SK-N-SH (cell line): ENCODE measurements around the gene MAML3. TPM values are rescaled to one million over a fixed set of nuclear protein-coding genes. Genes with fewer than 3 reads are reported as not detected.

Experiments
- CTCF ChIA-PET: fragments of 300-600, 350-600 bp; formaldehyde crosslinking; extraction: SDS; loops from one replicate; lab custom pipeline; 2021; lab: Yijun Ruan, JAX
- POLR2A ChIA-PET: fragments of 350-600 bp; sonication (Branson Sonifier 250); formaldehyde crosslinking; extraction: SDS; loops from one replicate; lab custom pipeline; 2020; ENCODE audit warnings: antibody characterized with exemption, inconsistent platforms; lab: Yijun Ruan, JAX
- DNase-seq: peaks from one replicate; pipeline ENCODE4 v3.0.0; 2012
- H2AFZ ChIP-seq: fragments of 200-600 bp; sonication (generic); 2 replicates; pipeline ENCODE4 v1.8.1; 2016; ENCODE audit warnings: antibody characterized with exemption, mild to moderate bottlenecking, low read depth
- H3F3A ChIP-seq: fragments of 200-600 bp; sonication (generic); replicated peaks from 2 replicates; pipeline ENCODE3; 2016; ENCODE audit warnings: antibody characterized with exemption, mild to moderate bottlenecking; ENCODE audit not compliant: insufficient read depth
- H3K27ac ChIP-seq, 2 experiments: fragments of 200-500 bp in 1 of 2; fragments of 200-600 bp in 1 of 2; sonication (Bioruptor generic) in 1 of 2; sonication (generic), shearing (Covaris generic) in 1 of 2; 2 replicates each; pipeline versions ENCODE4 v1.5.1 to v1.6.1; 2014 to 2016; ENCODE audit warnings: low read depth in 2 of 2, inconsistent platforms in 1 of 2, low read length in 1 of 2, mild to moderate bottlenecking in 1 of 2, mixed read lengths in 1 of 2
- H3K27me3 ChIP-seq: fragments of 200-600 bp; sonication (generic), shearing (Covaris generic); 2 replicates; pipeline ENCODE4 v1.6.1; 2016; ENCODE audit warnings: mixed run types; ENCODE audit not compliant: insufficient read depth
- H3K36me3 ChIP-seq, 2 experiments: fragments of 200-500 bp in 1 of 2; fragments of 200-600 bp in 1 of 2; sonication (Bioruptor generic) in 1 of 2; sonication (generic) in 1 of 2; replicated peaks in 1 of 2; 2 replicates each; pipeline versions ENCODE3 to v1.5.1; 2014 to 2016; ENCODE audit warnings: low read length in 1 of 2, mild to moderate bottlenecking in 1 of 2; ENCODE audit not compliant: insufficient read depth in 2 of 2, control insufficient read depth in 1 of 2
- H3K4me1 ChIP-seq, 2 experiments: fragments of 200-500 bp in 1 of 2; fragments of 200-600 bp in 1 of 2; sonication (Bioruptor generic) in 1 of 2; sonication (generic), shearing (Covaris generic) in 1 of 2; 2 replicates each; pipeline versions ENCODE4 v1.5.1 to v1.6.1; 2014 to 2016; ENCODE audit warnings: low read depth in 1 of 2, low read length in 1 of 2, mixed run types in 1 of 2; ENCODE audit not compliant: insufficient read depth in 2 of 2, control insufficient read depth in 1 of 2
- H3K4me2 ChIP-seq: fragments of 200-600 bp; sonication (generic), shearing (Covaris generic); 2 replicates; pipeline ENCODE4 v1.6.1; 2017; ENCODE audit warnings: mixed run types
- H3K4me3 ChIP-seq, 2 experiments: fragments of 200-500 bp in 1 of 2; fragments of 200-600 bp in 1 of 2; sonication (Bioruptor generic) in 1 of 2; sonication (generic), shearing (Covaris generic) in 1 of 2; 2 replicates each; pipeline versions ENCODE4 v1.5.1 to v1.8.1; 2014 to 2016; ENCODE audit warnings: low read depth in 2 of 2, inconsistent platforms in 1 of 2, low read length in 1 of 2, mild to moderate bottlenecking in 1 of 2, mixed read lengths in 1 of 2, moderate library complexity in 1 of 2
- H3K79me2 ChIP-seq: fragments of 200-600 bp; sonication (generic); 2 replicates; pipeline ENCODE4 v1.8.1; 2017; ENCODE audit warnings: mild to moderate bottlenecking; ENCODE audit not compliant: insufficient read depth
- H3K9ac ChIP-seq: fragments of 200-600 bp; sonication (generic); 2 replicates; pipeline ENCODE4 v1.6.1; 2017; ENCODE audit warnings: mixed run types
- H3K9me2 ChIP-seq: fragments of 200-600 bp; sonication (generic); 2 replicates; pipeline ENCODE4 v1.6.1; 2017; ENCODE audit warnings: mixed run types
- H3K9me3 ChIP-seq: fragments of 200-600 bp; sonication (generic); 2 replicates; pipeline ENCODE4 v1.6.1; 2017; ENCODE audit warnings: mixed run types, mild to moderate bottlenecking, moderate library complexity
- H4K20me1 ChIP-seq: fragments of 200-600 bp; sonication (generic); 2 replicates; pipeline ENCODE4 v1.6.1; 2017; ENCODE audit warnings: mild to moderate bottlenecking, mixed run types; ENCODE audit not compliant: insufficient read depth
- CHD2 ChIP-seq: fragments of 150-350 bp; IDR thresholded peaks from 2 replicates; pipeline ENCODE4 v1.6.1; 2018; ENCODE audit warnings: low read length; ENCODE audit not compliant: partially characterized antibody
- ELF1 ChIP-seq: IDR thresholded peaks from 2 replicates; pipeline ENCODE4 v1.4.0; 2012
- EP300 ChIP-seq, 2 experiments: IDR thresholded peaks; 2 replicates each; pipeline versions ENCODE4 v1.4.0 to v1.6.1; 2012; ENCODE audit warnings: borderline replicate concordance in 1 of 2, low read depth in 1 of 2, low read length in 1 of 2
- EZH2phosphoT487 ChIP-seq: fragments of 200-600 bp; sonication (generic); IDR thresholded peaks from 2 replicates; pipeline ENCODE4 v1.6.1; 2017; ENCODE audit warnings: low read depth, mixed run types, mild to moderate bottlenecking, antibody characterized with exemption, moderate library complexity, borderline replicate concordance
- FOXJ3 ChIP-seq: sonication (generic); formaldehyde crosslinking; IDR thresholded peaks from 2 replicates; pipeline ENCODE4 v1.5.1; 2020; ENCODE audit warnings: mild to moderate bottlenecking, missing genetic modification reagents
- FOXM1 ChIP-seq: IDR thresholded peaks from 2 replicates; pipeline ENCODE4 v1.4.0; 2012; ENCODE audit warnings: low read depth, mild to moderate bottlenecking
- GABPA ChIP-seq: IDR thresholded peaks from 2 replicates; pipeline ENCODE4 v1.4.0; 2012; ENCODE audit warnings: low read depth, mild to moderate bottlenecking
- GATA2 ChIP-seq: sonication (generic); formaldehyde crosslinking; IDR thresholded peaks from 2 replicates; pipeline ENCODE4 v1.5.0; 2020; ENCODE audit warnings: mild to moderate bottlenecking, missing genetic modification reagents
- IRF3 ChIP-seq: fragments of 150-350 bp; IDR thresholded peaks from 2 replicates; pipeline ENCODE4 v1.6.1; 2016; ENCODE audit warnings: mild to moderate bottlenecking, low read depth, low read length
- MAX ChIP-seq: IDR thresholded peaks from 2 replicates; pipeline ENCODE4 v1.4.0; 2012; ENCODE audit warnings: low read depth
- MEF2A ChIP-seq: IDR thresholded peaks from 2 replicates; pipeline ENCODE4 v1.4.0; 2012; ENCODE audit warnings: low read depth, borderline replicate concordance
- NFIC ChIP-seq: IDR thresholded peaks from 2 replicates; pipeline ENCODE4 v1.4.0; 2012; ENCODE audit warnings: borderline replicate concordance
- NRF1 ChIP-seq: IDR thresholded peaks from 2 replicates; pipeline ENCODE4 v1.6.1; 2012; ENCODE audit warnings: low read depth, mild to moderate bottlenecking, low read length
- POLR2AphosphoS5 ChIP-seq: IDR thresholded peaks from 2 replicates; pipeline ENCODE4 v1.6.1; 2012; ENCODE audit warnings: low read depth, low read length
- SMC3 ChIP-seq: IDR thresholded peaks from 2 replicates; pipeline ENCODE4 v1.6.1; 2012; ENCODE audit warnings: low read depth, low read length, improper control_type of control experiment
- YY1 ChIP-seq: IDR thresholded peaks from 2 replicates; pipeline ENCODE4 v1.4.0; 2012; ENCODE audit warnings: low read depth, mild to moderate bottlenecking
- ZBTB33 ChIP-seq: IDR thresholded peaks from 2 replicates; pipeline ENCODE4 v1.4.0; 2012; ENCODE audit warnings: low read depth, borderline replicate concordance
- WGBS: methylation state at CpG from one replicate; pipeline ENCODE4 v1.1.6; 2017; ENCODE audit warnings: low lambda C conversion rate; 5-methylcytosine and 5-hydroxymethylcytosine counted together
- polyA plus RNA-seq, 3 experiments: library from polyadenylated mRNA; depleted of rRNA; stranded (reverse); fragments of >200 nt; gene quantifications; 2 replicates each; pipeline ENCODE4 v1.2.3, GENCODE V29; 2012

Gene MAML3
- polyA plus RNA-seq, 1 of the 3 experiments (the other 2 are of a cell fraction): 5.3 TPM

DNA sequence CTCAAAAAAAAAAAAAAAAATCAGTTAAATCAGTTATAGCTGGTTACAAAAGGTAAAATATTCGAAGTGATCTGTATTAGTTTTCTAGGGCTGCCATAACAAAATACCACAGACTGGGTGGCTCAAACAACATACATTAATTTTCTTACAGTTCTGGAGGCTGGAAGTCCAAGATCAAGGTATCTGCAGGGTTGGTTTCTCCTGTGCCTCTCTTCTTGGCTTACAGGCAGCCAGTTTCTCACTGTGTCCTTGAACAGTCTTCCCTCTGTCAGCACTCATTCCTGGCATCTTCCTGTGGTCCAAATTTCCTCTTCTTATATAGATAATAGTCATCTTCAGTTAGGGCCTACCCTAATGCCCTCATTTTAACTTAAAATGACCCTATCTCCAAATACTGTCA lies 248.5 kb downstream of the MAML3 start (continued):
- TF ChIP-seq IRF3 (no peak), FOXJ3 (no peak)

DNA sequence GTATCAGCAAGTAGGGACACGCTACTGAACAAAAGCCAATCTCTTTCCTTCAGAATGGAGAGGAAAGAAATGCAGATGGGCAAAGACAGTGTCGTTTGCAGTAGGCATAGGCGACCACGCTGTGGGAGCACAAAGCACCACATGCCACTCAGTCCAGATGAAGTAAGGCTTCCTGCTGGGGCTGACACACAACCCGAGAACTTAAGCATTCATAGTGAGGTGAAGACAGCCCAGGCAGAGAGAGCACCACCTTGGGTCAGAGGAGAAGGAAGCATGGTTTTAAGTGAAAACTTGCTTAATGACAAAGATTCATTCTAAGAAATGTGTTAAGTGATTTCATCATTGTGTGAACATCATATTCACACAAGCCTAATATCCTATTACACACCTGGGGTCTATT lies 249.6 kb downstream of the MAML3 start:
- Histone ChIP-seq H3K4me3 (no peak overlapping the region), H4K20me1 (no peaks in the 10 kb centered on the region), H2AFZ (no peak overlapping the region), H3K27ac (peak overlapping the region in 1 of 2 experiments; percentile 28; a peak in 1 of 4 replicates), H3K4me1 (peaks cover 0 to 56% of the 10 kb centered on the region in 2 experiments; a peak in 3 of 4 replicates), H3K79me2 (no peaks in the 10 kb centered on the region), H3K9me3 (no peaks in the 10 kb centered on the region), H3F3A (no peaks in the 10 kb centered on the region), H3K4me2 (no peak overlapping the region), H3K9me2 (no peaks in the 10 kb centered on the region), H3K36me3 (no peaks in the 10 kb centered on the region), H3K27me3 (no peaks in the 10 kb centered on the region), H3K9ac (no peak overlapping the region)
- CTCF ChIA-PET: interaction anchor here (1.0 to 1.5 kb wide), 2 partner anchors 13 to 38 kb away, joined by 3 read pairs; no protein-coding TSS in a partner anchor
- no peak for DNase-seq
- WGBS: 95% methylated on average over 5 of the region's 5 CpGs
- POLR2A ChIA-PET: no interaction called here
- TF ChIP-seq ELF1: no peak
- no peak for TF ChIP-seq FOXM1
- TF ChIP-seq GABPA: no peak
- no peak for TF ChIP-seq NFIC
- no peak for TF ChIP-seq GATA2 (CRISPR knock-in tag)
- TF ChIP-seq YY1: no peak
- no peak for TF ChIP-seq CHD2
- no peak for TF ChIP-seq POLR2AphosphoS5

DNA sequence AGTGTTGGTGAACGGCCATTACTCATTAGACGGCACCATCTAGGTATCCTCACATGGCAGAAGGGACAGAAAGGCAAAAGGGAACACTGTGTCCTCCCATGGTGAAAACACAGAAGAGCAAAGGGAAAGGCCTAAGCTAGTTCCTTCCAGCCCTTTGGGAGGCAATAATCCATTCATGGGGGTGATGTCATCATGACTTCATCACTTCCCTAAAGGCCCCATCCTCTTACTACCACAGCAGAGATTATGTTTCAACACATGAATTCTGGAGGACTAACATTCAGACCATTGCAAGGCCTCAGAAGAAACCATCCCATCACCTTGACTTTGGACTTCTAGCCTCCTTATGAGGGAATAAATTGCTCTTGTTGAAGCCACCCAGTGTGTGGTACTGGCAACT lies 250.1 kb downstream of the MAML3 start:
- peak overlapping the region in 1 of 2 experiments; percentile 94; a peak in 2 of 4 replicates for H3K27ac ChIP-seq
- no peaks in the 10 kb centered on the region for H3K9me3 ChIP-seq
- H3K4me2 ChIP-seq: no peak overlapping the region
- no peak overlapping the region for H3K9ac ChIP-seq
- no peaks in the 10 kb centered on the region for H3F3A ChIP-seq
- no peaks in the 10 kb centered on the region for H3K27me3 ChIP-seq
- POLR2A ChIA-PET: no interaction called here
- peaks cover 0 to 55% of the 10 kb centered on the region in 2 experiments; a peak in 3 of 4 replicates for H3K4me1 ChIP-seq
- H3K36me3 ChIP-seq: no peaks in the 10 kb centered on the region
- no peak overlapping the region for H2AFZ ChIP-seq
- DNase-seq: no peak
- TF ChIP-seq MEF2A (no peak), SMC3 (no peak), NRF1 (no peak), ZBTB33 (no peak), EP300 (IDR thresholded peaks at IDR 0.05; ENCODE audit: borderline replicate concordance in 1 of 2, low read depth in 1 of 2, low read length in 1 of 2) (no peak), ELF1 (no peak), MAX (no peak), EZH2phosphoT487 (no peak), FOXJ3 (no peak)
- H3K9me2 ChIP-seq: no peaks in the 10 kb centered on the region
- H4K20me1 ChIP-seq: no peaks in the 10 kb centered on the region
- no peaks in the 10 kb centered on the region for H3K79me2 ChIP-seq
- WGBS: 100% methylated on average over 2 of the region's 2 CpGs
- CTCF ChIA-PET: no interaction called here
- H3K4me3 ChIP-seq: no peak overlapping the region
